Measurements from ENCODE around the gene MYO7B. TPM values are rescaled to one million over a fixed set of nuclear protein-coding genes. Genes with fewer than 3 reads are reported as not detected.

Gene MYO7B
- total RNA-seq, 4 donors from 2014 or later, result 214 to 1,039 (median 594) TPM

- H3K4me3 ChIP-seq, result no peak overlapping the region
- no peaks in the 10 kb centered on the region for H3K36me3 ChIP-seq
- H3K27me3 ChIP-seq, result no peaks in the 10 kb centered on the region
- no peaks in the 10 kb centered on the region for H3K9me3 ChIP-seq
- no peak for DNase-seq
- H3K4me1 ChIP-seq, result peaks cover 0 to 30% (median 0%) of the 10 kb centered on the region in 4 donors
- peak overlapping the region in 2 of 4 donors; percentile 55 to 85 for H3K27ac ChIP-seq
- TF ChIP-seq POLR2A (IDR thresholded peaks at IDR 0.05), result no peak
- TF ChIP-seq, protein P1, sequence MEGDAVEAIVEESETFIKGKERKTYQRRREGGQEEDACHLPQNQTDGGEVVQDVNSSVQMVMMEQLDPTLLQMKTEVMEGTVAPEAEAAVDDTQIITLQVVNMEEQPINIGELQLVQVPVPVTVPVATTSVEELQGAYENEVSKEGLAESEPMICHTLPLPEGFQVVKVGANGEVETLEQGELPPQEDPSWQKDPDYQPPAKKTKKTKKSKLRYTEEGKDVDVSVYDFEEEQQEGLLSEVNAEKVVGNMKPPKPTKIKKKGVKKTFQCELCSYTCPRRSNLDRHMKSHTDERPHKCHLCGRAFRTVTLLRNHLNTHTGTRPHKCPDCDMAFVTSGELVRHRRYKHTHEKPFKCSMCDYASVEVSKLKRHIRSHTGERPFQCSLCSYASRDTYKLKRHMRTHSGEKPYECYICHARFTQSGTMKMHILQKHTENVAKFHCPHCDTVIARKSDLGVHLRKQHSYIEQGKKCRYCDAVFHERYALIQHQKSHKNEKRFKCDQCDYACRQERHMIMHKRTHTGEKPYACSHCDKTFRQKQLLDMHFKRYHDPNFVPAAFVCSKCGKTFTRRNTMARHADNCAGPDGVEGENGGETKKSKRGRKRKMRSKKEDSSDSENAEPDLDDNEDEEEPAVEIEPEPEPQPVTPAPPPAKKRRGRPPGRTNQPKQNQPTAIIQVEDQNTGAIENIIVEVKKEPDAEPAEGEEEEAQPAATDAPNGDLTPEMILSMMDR (IDR thresholded peaks at IDR 0.05), result no peak
Measured at GRCh38 chr2:127660291-127660578, 124.8 kb downstream of the MYO7B start.

- TF ChIP-seq, protein P1 (IDR thresholded peaks at IDR 0.05), result no peak
- TF ChIP-seq POLR2A (IDR thresholded peaks at IDR 0.05), result no peak
- H3K36me3 ChIP-seq, result no peaks in the 10 kb centered on the region
- H3K4me3 ChIP-seq, result no peak overlapping the region
- H3K4me1 ChIP-seq, result peaks cover 0 to 30% (median 0%) of the 10 kb centered on the region in 4 donors
- H3K27ac ChIP-seq, result peak overlapping the region in 3 of 4 donors; percentile 4 to 85 (median 55)
- no peaks in the 10 kb centered on the region for H3K9me3 ChIP-seq
- DNase-seq, result peak in 1 of 3 donors; percentile 34
- no peaks in the 10 kb centered on the region for H3K27me3 ChIP-seq
Measured at GRCh38 chr2:127661072-127661649, 125.7 kb downstream of the MYO7B start.

DNA sequence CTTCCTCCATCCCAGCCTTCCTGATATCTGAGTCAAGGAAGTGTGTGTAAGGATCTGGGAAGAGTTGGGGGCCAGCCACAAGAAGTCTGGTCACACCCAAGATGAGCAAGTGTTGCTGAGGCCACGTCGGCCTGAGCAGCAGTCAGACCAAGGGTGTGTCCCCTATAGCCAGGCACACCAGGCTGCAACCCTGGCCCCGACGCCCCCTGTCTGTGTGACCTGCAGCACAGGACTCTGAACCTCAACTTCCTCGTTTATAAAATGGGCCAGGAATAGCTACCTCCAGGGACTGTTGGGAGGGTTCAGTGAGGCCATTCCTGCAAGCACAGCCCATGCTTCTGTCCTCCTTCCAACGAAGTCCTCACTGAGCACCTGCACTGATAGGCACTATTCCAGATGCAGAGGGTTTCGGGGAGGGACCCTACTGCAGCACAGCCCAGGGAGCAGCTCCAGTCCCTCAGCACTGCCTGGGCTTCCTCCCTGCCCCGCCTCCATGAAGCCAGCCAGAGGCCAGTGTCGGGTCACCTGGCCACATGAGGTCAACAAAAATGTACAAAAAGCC lies 126.5 kb downstream of the MYO7B start:
- no peak overlapping the region for H3K4me3 ChIP-seq
- peak overlapping the region in 3 of 4 donors; percentile 4 to 85 (median 55) for H3K27ac ChIP-seq
- H3K4me1 ChIP-seq, result peaks cover 0 to 30% (median 0%) of the 10 kb centered on the region in 4 donors
- no peaks in the 10 kb centered on the region for H3K9me3 ChIP-seq
- TF ChIP-seq POLR2A (IDR thresholded peaks at IDR 0.05), result no peak
- TF ChIP-seq, protein P1 (IDR thresholded peaks at IDR 0.05), result no peak
- H3K36me3 ChIP-seq, result no peaks in the 10 kb centered on the region
- H3K27me3 ChIP-seq, result no peaks in the 10 kb centered on the region
- peak in 2 of 3 donors; percentile 43 to 50 for DNase-seq

GRCh38 chr2:127662937-127663565 lies 127.6 kb downstream of the MYO7B start:
- TF ChIP-seq, protein P1 (IDR thresholded peaks at IDR 0.05), result no peak
- peak overlapping the region in 2 of 4 donors; percentile 48 to 73 for H3K27ac ChIP-seq
- DNase-seq, result peak in 2 of 3 donors; percentile 38 to 39

DNA sequence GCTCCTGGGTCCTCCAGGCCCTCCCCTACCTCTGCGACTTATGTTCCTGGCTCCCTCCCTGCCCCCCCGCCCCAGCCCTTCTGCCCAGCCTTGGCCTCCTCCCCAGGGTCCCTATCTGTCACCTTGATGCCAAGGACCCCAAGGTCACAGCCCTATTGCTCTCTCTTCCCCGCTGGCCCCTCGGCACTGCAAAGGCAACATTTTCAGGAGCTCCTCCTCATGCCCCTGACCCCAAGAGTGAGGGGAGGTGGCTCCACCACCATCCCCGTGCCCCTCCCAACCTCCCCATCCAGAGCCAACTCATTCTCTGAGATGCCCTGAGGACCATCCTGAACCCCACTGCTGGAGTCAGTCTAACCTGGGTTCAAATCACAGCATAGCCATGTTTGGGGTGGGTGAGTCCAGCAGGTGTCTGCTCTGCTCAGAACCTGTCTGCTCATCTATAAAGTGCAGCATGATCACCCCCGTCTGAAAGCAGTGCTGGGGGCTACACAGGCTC lies 128.1 kb downstream of the MYO7B start:
- TF ChIP-seq, protein P1 (IDR thresholded peaks at IDR 0.05), result no peak
- TF ChIP-seq POLR2A (IDR thresholded peaks at IDR 0.05), result no peak
- H3K4me3 ChIP-seq, result peak overlapping the region in 2 of 4 donors; percentile 32 to 53
- peak in 2 of 3 donors; percentile 30 to 38 for DNase-seq

More at GRCh38 chr2:127662937-127663565, 127.6 kb downstream of the MYO7B start:
- H3K4me3 ChIP-seq, result no peak overlapping the region
- H3K36me3 ChIP-seq, result no peaks in the 10 kb centered on the region
- peaks cover 0 to 30% (median 0%) of the 10 kb centered on the region in 4 donors for H3K4me1 ChIP-seq
- no peaks in the 10 kb centered on the region for H3K9me3 ChIP-seq
- H3K27me3 ChIP-seq, result no peaks in the 10 kb centered on the region

More for the DNA sequence above, 128.1 kb downstream of the MYO7B start:
- Histone ChIP-seq H3K4me1 (peaks cover 0 to 30% (median 0%) of the 10 kb centered on the region in 4 donors), H3K36me3 (no peaks in the 10 kb centered on the region), H3K27me3 (no peaks in the 10 kb centered on the region), H3K27ac (peak overlapping the region in 2 of 4 donors; percentile 48 to 73), H3K9me3 (no peaks in the 10 kb centered on the region)

Measured in Peyer's patch (tissue), 4 donors.